DND-41 (cell line): ENCODE results near the gene GTF2A1L.

Experiments used
- ATAC-seq: fragments of 200-7000 bp; cut with Tn5 transposase; 3 replicates; pipeline ENCODE4 v1.9.1; 2021; ENCODE audit warnings: low read depth; ENCODE audit not compliant: insufficient read depth
- DNase-seq: peaks from one replicate; pipeline ENCODE4 v3.0.0-alpha.2; 2020
- H2AFZ ChIP-seq: 2 replicates; pipeline ENCODE4 v1.6.0; 2012; ENCODE audit warnings: low read depth, low read length
- H3K27ac ChIP-seq: 2 replicates; pipeline ENCODE4 v1.5.1; 2012; ENCODE audit warnings: low read length, inconsistent platforms
- H3K27me3 ChIP-seq: fragments of 200-600 bp; sonication (generic); 2 replicates; pipeline ENCODE4 v1.6.0; 2012; ENCODE audit warnings: low read length, mild to moderate bottlenecking, inconsistent platforms; ENCODE audit not compliant: insufficient read depth, poor library complexity
- H3K36me3 ChIP-seq: 2 replicates; pipeline ENCODE4 v1.5.1; 2012; ENCODE audit warnings: low read length, inconsistent platforms; ENCODE audit not compliant: insufficient read depth
- H3K4me1 ChIP-seq: 2 replicates; pipeline ENCODE4 v1.5.1; 2012; ENCODE audit warnings: mild to moderate bottlenecking, low read length; ENCODE audit not compliant: insufficient read depth
- H3K4me2 ChIP-seq: 2 replicates; pipeline ENCODE4 v1.6.0; 2012; ENCODE audit warnings: mild to moderate bottlenecking, moderate library complexity, low read length, inconsistent platforms; ENCODE audit not compliant: insufficient read depth
- H3K4me3 ChIP-seq, 2 experiments: fragments of 200-600 bp in 1 of 2; shearing (Covaris generic) in 1 of 2; 2 replicates each; pipeline ENCODE4 v1.5.1; 2012 to 2016; ENCODE audit warnings: inconsistent platforms in 2 of 2, low read length in 2 of 2, mild to moderate bottlenecking in 2 of 2, low read depth in 1 of 2, moderate library complexity in 1 of 2
- H3K79me2 ChIP-seq: 2 replicates; pipeline ENCODE4 v1.6.0; 2012; ENCODE audit warnings: low read length, inconsistent platforms; ENCODE audit not compliant: insufficient read depth
- H3K9ac ChIP-seq: 2 replicates; pipeline ENCODE4 v1.6.0; 2012; ENCODE audit warnings: low read depth, mild to moderate bottlenecking, inconsistent platforms, low read length, moderate library complexity
- H3K9me3 ChIP-seq: 2 replicates; pipeline ENCODE4 v1.5.1; 2012; ENCODE audit warnings: low read length, moderate library complexity, mild to moderate bottlenecking, inconsistent platforms; ENCODE audit not compliant: insufficient read depth, severe bottlenecking
- H4K20me1 ChIP-seq: 2 replicates; pipeline ENCODE4 v1.6.0; 2012; ENCODE audit warnings: low read length; ENCODE audit not compliant: insufficient read depth
- CTCF ChIP-seq: IDR thresholded peaks from 2 replicates; pipeline ENCODE4 v1.5.1; 2012; ENCODE audit warnings: borderline replicate concordance, low read length, moderate library complexity, mild to moderate bottlenecking; ENCODE audit not compliant: poor library complexity, severe bottlenecking; ENCODE audit errors: extremely low read depth
- EZH2 ChIP-seq: IDR thresholded peaks from 3 replicates; pipeline ENCODE4 v1.6.1; 2012; ENCODE audit warnings: borderline replicate concordance, low read depth, mild to moderate bottlenecking, moderate library complexity, low read length, inconsistent platforms; ENCODE audit not compliant: severe bottlenecking

Gene GTF2A1L

GRCh38 chr2:48722391-48722790, 104.7 kb downstream of the GTF2A1L start:
- Histone ChIP-seq H3K36me3 (no peaks in the 10 kb centered on the region), H2AFZ (no peak overlapping the region), H3K4me2 (no peak overlapping the region), H3K4me3 (no peak overlapping the region), H3K27ac (no peak overlapping the region), H3K9ac (no peak overlapping the region), H4K20me1 (no peaks in the 10 kb centered on the region), H3K27me3 (peaks cover 3% of the 10 kb centered on the region), H3K4me1 (no peaks in the 10 kb centered on the region), H3K9me3 (no peaks in the 10 kb centered on the region), H3K79me2 (no peaks in the 10 kb centered on the region)
- no peak for TF ChIP-seq EZH2
- TF ChIP-seq CTCF, result no peak
- no peak for DNase-seq
- ATAC-seq, result no peak

GRCh38 chr2:48723129-48723528, 105.5 kb downstream of the GTF2A1L start:
- no peak for ATAC-seq
- Histone ChIP-seq H3K4me2 (no peak overlapping the region), H3K4me3 (no peak overlapping the region), H4K20me1 (no peaks in the 10 kb centered on the region), H3K4me1 (no peaks in the 10 kb centered on the region), H3K9me3 (no peaks in the 10 kb centered on the region), H3K79me2 (no peaks in the 10 kb centered on the region), H3K27me3 (peaks cover 6% of the 10 kb centered on the region), H2AFZ (no peak overlapping the region), H3K27ac (no peak overlapping the region), H3K9ac (no peak overlapping the region), H3K36me3 (no peaks in the 10 kb centered on the region)
- TF ChIP-seq EZH2 (no peak), CTCF (no peak)
- DNase-seq, result no peak

GRCh38 chr2:48724278-48724677, 106.6 kb downstream of the GTF2A1L start:
- Histone ChIP-seq H3K4me2 (no peak overlapping the region), H3K36me3 (no peaks in the 10 kb centered on the region), H3K9ac (no peak overlapping the region), H3K79me2 (no peaks in the 10 kb centered on the region), H3K27me3 (peaks cover 6% of the 10 kb centered on the region), H3K4me1 (no peaks in the 10 kb centered on the region), H3K4me3 (no peak overlapping the region), H4K20me1 (no peaks in the 10 kb centered on the region), H3K27ac (no peak overlapping the region), H2AFZ (no peak overlapping the region), H3K9me3 (no peaks in the 10 kb centered on the region)
- TF ChIP-seq CTCF (no peak), EZH2 (no peak)
- ATAC-seq (no peak), DNase-seq (no peak)

- TF ChIP-seq CTCF (no peak), EZH2 (no peak)
- H4K20me1 ChIP-seq, result no peaks in the 10 kb centered on the region
- H3K4me3 ChIP-seq, result no peak overlapping the region
- no peaks in the 10 kb centered on the region for H3K36me3 ChIP-seq
- no peaks in the 10 kb centered on the region for H3K9me3 ChIP-seq
- H3K4me1 ChIP-seq, result no peaks in the 10 kb centered on the region
- DNase-seq (no peak), ATAC-seq (no peak)
- no peak overlapping the region for H3K27ac ChIP-seq
- H3K27me3 ChIP-seq, result peaks cover 6% of the 10 kb centered on the region
- no peaks in the 10 kb centered on the region for H3K79me2 ChIP-seq
- H3K9ac ChIP-seq, result no peak overlapping the region
- no peak overlapping the region for H3K4me2 ChIP-seq
- H2AFZ ChIP-seq, result no peak overlapping the region
Observed at GRCh38 chr2:48725696-48726494, 108.2 kb downstream of the GTF2A1L start.
